Epithelial cell of esophagus (primary cell): ENCODE results near the gene LRRC3C.

Experiments
- DNase-seq: peaks from one replicate; pipeline ENCODE4 v3.0.0; 2010; ENCODE audit warnings: low read depth
- H3K4me3 ChIP-seq: 2 replicates; pipeline ENCODE4 v1.5.1; 2011; ENCODE audit warnings: mild to moderate bottlenecking, low read length, control low read depth
- TF ChIP-seq, protein P1 (sequence below): IDR thresholded peaks from 2 replicates; pipeline ENCODE4 v1.5.1; 2011; ENCODE audit warnings: low read depth, mild to moderate bottlenecking, low read length, control low read depth, inconsistent platforms; ENCODE audit not compliant: insufficient read depth; ENCODE audit errors: missing control alignments

Gene LRRC3C

GRCh38 chr17:39929646-39930407, 2.3 kb downstream of the LRRC3C start:
- DNase-seq, result peak; percentile 70
- TF ChIP-seq, protein P1, sequence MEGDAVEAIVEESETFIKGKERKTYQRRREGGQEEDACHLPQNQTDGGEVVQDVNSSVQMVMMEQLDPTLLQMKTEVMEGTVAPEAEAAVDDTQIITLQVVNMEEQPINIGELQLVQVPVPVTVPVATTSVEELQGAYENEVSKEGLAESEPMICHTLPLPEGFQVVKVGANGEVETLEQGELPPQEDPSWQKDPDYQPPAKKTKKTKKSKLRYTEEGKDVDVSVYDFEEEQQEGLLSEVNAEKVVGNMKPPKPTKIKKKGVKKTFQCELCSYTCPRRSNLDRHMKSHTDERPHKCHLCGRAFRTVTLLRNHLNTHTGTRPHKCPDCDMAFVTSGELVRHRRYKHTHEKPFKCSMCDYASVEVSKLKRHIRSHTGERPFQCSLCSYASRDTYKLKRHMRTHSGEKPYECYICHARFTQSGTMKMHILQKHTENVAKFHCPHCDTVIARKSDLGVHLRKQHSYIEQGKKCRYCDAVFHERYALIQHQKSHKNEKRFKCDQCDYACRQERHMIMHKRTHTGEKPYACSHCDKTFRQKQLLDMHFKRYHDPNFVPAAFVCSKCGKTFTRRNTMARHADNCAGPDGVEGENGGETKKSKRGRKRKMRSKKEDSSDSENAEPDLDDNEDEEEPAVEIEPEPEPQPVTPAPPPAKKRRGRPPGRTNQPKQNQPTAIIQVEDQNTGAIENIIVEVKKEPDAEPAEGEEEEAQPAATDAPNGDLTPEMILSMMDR, result no peak
- no peak overlapping the region for H3K4me3 ChIP-seq

GRCh38 chr17:39933912-39934311, 6.4 kb downstream of the LRRC3C start:
- TF ChIP-seq, protein P1, result no peak
- H3K4me3 ChIP-seq, result no peak overlapping the region
- no peak for DNase-seq

DNA sequence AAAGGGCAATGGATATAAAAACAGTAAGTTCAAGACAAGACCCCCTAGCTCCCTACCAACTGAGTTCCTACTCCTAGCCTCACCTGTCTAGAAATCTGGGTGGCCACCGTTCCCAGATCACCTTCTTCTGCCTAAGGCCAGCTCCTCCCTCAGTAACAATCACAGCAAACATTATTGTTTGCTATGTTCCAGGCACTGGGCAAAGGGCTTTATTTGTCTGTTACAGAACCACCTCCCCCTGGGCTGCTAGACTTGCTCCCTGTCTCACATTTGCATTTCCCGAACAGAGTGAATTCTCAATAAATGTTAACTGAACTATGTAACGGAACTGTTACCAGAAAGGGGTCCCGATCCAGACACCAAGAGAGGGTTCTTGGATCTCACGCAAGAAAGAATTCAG, 6.8 kb downstream of the LRRC3C start:
- TF ChIP-seq, protein P1, result no peak
- no peak for DNase-seq
- H3K4me3 ChIP-seq, result no peak overlapping the region

DNA sequence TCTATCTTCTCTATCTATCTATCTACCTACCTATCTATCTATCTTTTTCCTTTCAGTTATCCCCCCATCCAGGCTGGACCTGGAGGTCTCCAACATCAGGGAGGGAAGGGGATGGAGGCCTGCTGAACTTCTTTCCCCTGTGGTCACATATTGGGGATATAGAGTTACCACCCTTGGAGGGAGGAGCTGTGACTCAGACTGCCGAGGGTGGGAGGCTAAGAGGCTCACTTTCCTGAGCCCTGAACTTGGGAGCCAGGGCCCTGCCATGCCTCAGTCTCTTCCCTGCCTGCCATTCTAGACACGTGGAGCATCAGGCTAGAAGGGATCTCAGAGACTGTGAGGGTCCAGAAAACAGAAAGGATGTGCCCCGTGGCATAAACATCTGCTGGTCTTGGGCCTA, 8.4 kb downstream of the LRRC3C start:
- peak; percentile 16 for DNase-seq

DNA sequence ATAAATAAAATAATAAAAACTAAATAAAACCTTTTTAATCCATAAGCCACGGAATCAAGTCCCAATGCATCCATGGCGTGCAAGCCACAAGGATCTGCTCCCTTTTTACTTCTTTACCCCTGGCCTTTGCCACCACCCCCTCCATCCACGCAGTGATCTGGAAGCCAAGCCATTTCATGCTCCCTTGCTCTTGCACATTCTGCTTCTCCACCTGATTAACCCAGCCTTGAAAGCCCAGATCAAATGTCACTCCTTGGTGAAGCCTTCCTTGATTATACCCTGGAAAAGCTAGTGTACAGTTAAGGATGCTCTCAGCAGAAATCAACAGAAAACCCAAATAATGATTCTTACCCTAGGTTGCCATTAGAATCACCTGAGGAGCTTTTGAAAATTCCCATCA, 9.9 kb downstream of the LRRC3C start:
- H3K4me3 ChIP-seq, result no peak overlapping the region
- TF ChIP-seq, protein P1, result no peak
- no peak for DNase-seq

More for the DNA sequence above, 8.4 kb downstream of the LRRC3C start:
- no peak overlapping the region for H3K4me3 ChIP-seq
- TF ChIP-seq, protein P1, result no peak

- H3K4me3 ChIP-seq, result no peak overlapping the region
- TF ChIP-seq, protein P1, result no peak
- DNase-seq, result no peak
Measured at GRCh38 chr17:39938140-39938869, 10.8 kb downstream of the LRRC3C start.
